Activated T-cell treated with anti-CD3 and anti-CD28 coated beads for 4 hours (primary cell): ENCODE data around the gene SCGB1D1.
"Not testable (repeated sequence)": the region's sequence is repeated elsewhere in the genome, so short reads cannot be mapped to it uniquely, and the experiment has no call there.

Experiments
- DNase-seq: peaks from one replicate; pipeline ENCODE4 v3.0.0-alpha.2; 2020

SCGB1D1 gene

GRCh38 chr11:62169448-62169847 is 20.6 kb upstream of the SCGB1D1 start:
- DNase-seq = no peak

- DNase-seq = no peak
Measured at GRCh38 chr11:62169935-62170334, 20.1 kb upstream of the SCGB1D1 start.

GRCh38 chr11:62171261-62171723 is 18.7 kb upstream of the SCGB1D1 start:
- peak; percentile 72 for DNase-seq

- DNase-seq = no peak
Measured at GRCh38 chr11:62172294-62172693, 17.7 kb upstream of the SCGB1D1 start.

GRCh38 chr11:62176766-62177165 is 13.2 kb upstream of the SCGB1D1 start:
- no peak for DNase-seq

- no peak for DNase-seq
Measured at GRCh38 chr11:62179995-62180394, 10.0 kb upstream of the SCGB1D1 start.

- DNase-seq = no peak
Measured at GRCh38 chr11:62181097-62181496, 8.9 kb upstream of the SCGB1D1 start.

GRCh38 chr11:62182147-62182891 is 7.7 kb upstream of the SCGB1D1 start:
- no peak for DNase-seq

GRCh38 chr11:62186195-62186594 is 3.8 kb upstream of the SCGB1D1 start:
- no peak for DNase-seq

GRCh38 chr11:62193952-62194351 is 3.9 kb downstream of the SCGB1D1 start:
- DNase-seq = no peak

GRCh38 chr11:62195010-62195409 is 5.0 kb downstream of the SCGB1D1 start:
- not testable (repeated sequence) for DNase-seq

- no peak for DNase-seq
Measured at GRCh38 chr11:62195945-62196344, 5.9 kb downstream of the SCGB1D1 start.

- DNase-seq = not testable (repeated sequence)
Measured at GRCh38 chr11:62197400-62197799, 7.4 kb downstream of the SCGB1D1 start.

- DNase-seq = no peak
Measured at GRCh38 chr11:62201376-62201775, 11.4 kb downstream of the SCGB1D1 start.

- DNase-seq = no peak
Measured at GRCh38 chr11:62202910-62203309, 12.9 kb downstream of the SCGB1D1 start.

- no peak for DNase-seq
Measured at GRCh38 chr11:62204430-62204829, 14.4 kb downstream of the SCGB1D1 start.

- DNase-seq = no peak
Measured at GRCh38 chr11:62205441-62205840, 15.4 kb downstream of the SCGB1D1 start.

- DNase-seq = not testable (repeated sequence)
Measured at GRCh38 chr11:62206276-62207066, 16.5 kb downstream of the SCGB1D1 start.

- DNase-seq = no peak
Measured at GRCh38 chr11:62208785-62209144, 18.7 kb downstream of the SCGB1D1 start.

- DNase-seq = no peak
Measured at GRCh38 chr11:62217191-62217748, 27.3 kb downstream of the SCGB1D1 start.

GRCh38 chr11:62221498-62221897 is 31.5 kb downstream of the SCGB1D1 start:
- DNase-seq = no peak

GRCh38 chr11:62223095-62223494 is 33.1 kb downstream of the SCGB1D1 start:
- no peak for DNase-seq

GRCh38 chr11:62233730-62234129 is 43.7 kb downstream of the SCGB1D1 start:
- no peak for DNase-seq

GRCh38 chr11:62236187-62236586 is 46.2 kb downstream of the SCGB1D1 start:
- no peak for DNase-seq
